Panc1 (cell line): ENCODE measurements around the gene FUOM.

ENCODE experiments used
- CTCF ChIP-seq: fragments of 450-650 bp; IDR thresholded peaks from 2 replicates; pipeline ENCODE4 v1.5.1; 2017; ENCODE audit warnings: mild to moderate bottlenecking
- REST ChIP-seq, 2 experiments: IDR thresholded peaks; 2 replicates each; pipeline ENCODE4 v1.6.1; 2011 to 2012; ENCODE audit warnings: low read depth in 2 of 2, control low read depth in 1 of 2, low read length in 1 of 2, mild to moderate bottlenecking in 1 of 2, moderate library complexity in 1 of 2; ENCODE audit not compliant: insufficient read depth in 1 of 2
- SIN3A ChIP-seq: IDR thresholded peaks from 2 replicates; pipeline ENCODE4 v1.6.1; 2012; ENCODE audit warnings: low read depth, mild to moderate bottlenecking, low read length, moderate library complexity, borderline replicate concordance; ENCODE audit not compliant: insufficient read depth
- TCF7L2 ChIP-seq: IDR thresholded peaks from 2 replicates; pipeline ENCODE4 v1.6.1; 2011; ENCODE audit warnings: mild to moderate bottlenecking, low read depth, low read length, inconsistent platforms

GRCh38 chr10:133328358-133329343 lies 29.2 kb downstream of the FUOM start:
- TF ChIP-seq CTCF (no peak), TCF7L2 (no peak), REST (IDR thresholded peaks at IDR 0.05; ENCODE audit: insufficient read depth in 1 of 2, low read depth in 2 of 2, low read length in 1 of 2) (no peak), SIN3A (no peak)
